Subcutaneous adipose tissue (tissue), 4 donors: ENCODE measurements around the gene ALDH8A1. TPM values are rescaled to one million over a fixed set of nuclear protein-coding genes. Genes with fewer than 3 reads are reported as not detected.

ENCODE experiments used
- total RNA-seq, 4 donors: library from RNA; depleted of rRNA; stranded (reverse); fragments of >200 nt; gene quantifications; one replicate each; pipeline ENCODE4 v1.1.0, GENCODE V29; 2016
- TF ChIP-seq, protein P1 (sequence below): fragments of 450-650 bp; IDR thresholded peaks from one replicate; pipeline ENCODE4 v1.5.1; 2016; ENCODE audit warnings: low read depth, mild to moderate bottlenecking, control low read depth, antibody characterized with exemption, moderate library complexity

ALDH8A1 gene
- total RNA-seq, 4 donors from 2014 or later, result 1.5 to 4.7 TPM; not detected in 2

- TF ChIP-seq, protein P1, sequence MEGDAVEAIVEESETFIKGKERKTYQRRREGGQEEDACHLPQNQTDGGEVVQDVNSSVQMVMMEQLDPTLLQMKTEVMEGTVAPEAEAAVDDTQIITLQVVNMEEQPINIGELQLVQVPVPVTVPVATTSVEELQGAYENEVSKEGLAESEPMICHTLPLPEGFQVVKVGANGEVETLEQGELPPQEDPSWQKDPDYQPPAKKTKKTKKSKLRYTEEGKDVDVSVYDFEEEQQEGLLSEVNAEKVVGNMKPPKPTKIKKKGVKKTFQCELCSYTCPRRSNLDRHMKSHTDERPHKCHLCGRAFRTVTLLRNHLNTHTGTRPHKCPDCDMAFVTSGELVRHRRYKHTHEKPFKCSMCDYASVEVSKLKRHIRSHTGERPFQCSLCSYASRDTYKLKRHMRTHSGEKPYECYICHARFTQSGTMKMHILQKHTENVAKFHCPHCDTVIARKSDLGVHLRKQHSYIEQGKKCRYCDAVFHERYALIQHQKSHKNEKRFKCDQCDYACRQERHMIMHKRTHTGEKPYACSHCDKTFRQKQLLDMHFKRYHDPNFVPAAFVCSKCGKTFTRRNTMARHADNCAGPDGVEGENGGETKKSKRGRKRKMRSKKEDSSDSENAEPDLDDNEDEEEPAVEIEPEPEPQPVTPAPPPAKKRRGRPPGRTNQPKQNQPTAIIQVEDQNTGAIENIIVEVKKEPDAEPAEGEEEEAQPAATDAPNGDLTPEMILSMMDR, result no peak
These were observed 1.8 kb upstream of the ALDH8A1 start for GRCh38 chr6:134951494-134952263.

- TF ChIP-seq, protein P1, result no peak
These were observed 581 bp upstream of the ALDH8A1 start for GRCh38 chr6:134950482-134950881.

DNA sequence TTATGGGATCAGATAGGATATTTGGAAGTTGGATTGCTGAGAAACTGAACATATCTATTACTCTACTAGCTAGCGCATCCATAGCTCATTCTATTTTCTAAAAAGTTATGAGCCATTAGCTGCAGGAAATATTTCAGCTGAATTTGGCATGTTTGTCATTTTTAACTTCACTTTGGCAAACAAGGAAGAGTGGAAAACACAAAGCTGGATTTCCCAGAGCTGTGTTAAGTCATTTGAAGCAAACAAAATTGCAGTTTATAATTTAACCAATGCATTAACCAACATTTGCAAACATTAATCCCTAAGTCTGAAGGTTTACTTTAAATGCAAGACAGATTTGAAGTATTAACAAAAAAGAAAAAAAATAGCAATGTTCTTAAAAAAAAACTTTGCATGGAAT, 1.2 kb downstream of the ALDH8A1 start:
- TF ChIP-seq, protein P1, result no peak

DNA sequence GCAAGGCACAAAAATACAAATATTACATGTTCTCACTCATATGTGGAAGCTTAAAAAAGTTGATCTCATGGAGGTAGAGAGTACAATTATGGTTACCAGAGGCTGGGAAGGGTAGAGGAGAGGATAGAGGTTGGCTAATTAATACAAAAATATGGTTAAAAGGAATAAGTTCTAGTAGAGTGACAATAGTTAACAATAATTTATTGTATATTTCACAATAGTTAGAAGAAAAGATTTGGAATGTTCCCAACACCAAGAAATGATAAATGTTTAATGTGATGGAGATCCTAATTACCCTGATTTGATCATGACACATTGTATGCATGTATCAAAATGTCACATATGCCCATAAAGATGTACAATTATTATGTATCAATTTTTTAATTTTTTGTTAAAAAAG, 1.8 kb downstream of the ALDH8A1 start:
- TF ChIP-seq, protein P1, result no peak

DNA sequence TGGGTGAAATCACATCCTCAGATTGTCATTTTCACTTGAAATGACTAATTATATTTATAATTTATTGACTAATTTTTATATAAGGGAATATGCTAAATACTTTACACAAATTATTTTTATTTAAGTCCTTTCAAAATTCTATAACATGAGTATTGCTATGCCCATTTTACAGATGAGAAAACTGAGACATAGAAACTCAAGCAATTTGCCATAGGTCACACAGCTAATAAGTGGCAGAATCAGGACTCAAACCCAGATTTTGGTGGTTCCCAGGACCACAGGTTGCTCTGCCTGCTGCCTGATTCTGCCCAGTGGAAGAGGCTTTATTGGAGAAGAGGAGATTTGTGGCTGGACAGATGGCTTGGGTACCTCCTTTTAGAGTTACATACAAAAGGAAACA, 4.9 kb downstream of the ALDH8A1 start:
- TF ChIP-seq, protein P1, result no peak

GRCh38 chr6:134943522-134944111, 6.3 kb downstream of the ALDH8A1 start:
- TF ChIP-seq, protein P1, result no peak

GRCh38 chr6:134938896-134939295, 11.0 kb downstream of the ALDH8A1 start:
- TF ChIP-seq, protein P1, result no peak
